ENCODE data around the gene SUMF1. TPM values are rescaled to one million over a fixed set of nuclear protein-coding genes. Genes with fewer than 3 reads are reported as not detected.
A peak's percentile ranks its signal among the peaks of the same experiment; 100 is the strongest.
"Not testable (repeated sequence)": the region's sequence is repeated elsewhere in the genome, so short reads cannot be mapped to it uniquely, and the experiment has no call there.

SUMF1 gene
- total RNA-seq, 1 donor from 2014 or later, result 61.2 TPM

DNA sequence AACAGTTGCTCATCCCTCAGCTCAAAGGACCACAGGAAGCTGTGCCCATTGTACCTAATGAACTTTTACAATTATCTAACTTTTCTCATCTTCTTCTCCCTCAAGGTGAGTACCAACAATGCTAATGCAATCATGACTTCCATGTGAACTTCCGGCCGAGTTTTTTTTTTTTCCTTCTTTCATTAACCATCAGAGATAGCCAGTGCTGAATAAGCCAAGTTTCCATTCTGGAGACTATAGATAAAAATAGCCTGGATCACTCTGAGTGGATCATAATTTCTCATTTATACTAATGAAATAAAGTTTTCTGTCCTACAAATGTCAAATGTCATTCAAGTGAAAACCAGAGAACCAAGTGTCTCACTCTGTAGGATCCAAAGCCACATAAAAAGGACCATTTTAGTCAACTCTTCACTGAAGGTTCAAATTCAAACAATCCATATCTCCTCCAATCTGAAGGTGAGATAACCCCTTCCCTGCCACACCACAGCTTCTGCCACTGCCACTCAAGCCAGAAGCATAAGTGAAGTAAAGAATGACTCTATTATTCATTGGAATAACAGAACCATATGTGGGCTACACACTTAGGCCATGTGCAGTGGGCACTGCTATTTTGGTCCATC is 5.5 kb downstream of the SUMF1 start:
- DNase-seq (ENCODE audit: low read depth, low spot score), result no peak

DNA sequence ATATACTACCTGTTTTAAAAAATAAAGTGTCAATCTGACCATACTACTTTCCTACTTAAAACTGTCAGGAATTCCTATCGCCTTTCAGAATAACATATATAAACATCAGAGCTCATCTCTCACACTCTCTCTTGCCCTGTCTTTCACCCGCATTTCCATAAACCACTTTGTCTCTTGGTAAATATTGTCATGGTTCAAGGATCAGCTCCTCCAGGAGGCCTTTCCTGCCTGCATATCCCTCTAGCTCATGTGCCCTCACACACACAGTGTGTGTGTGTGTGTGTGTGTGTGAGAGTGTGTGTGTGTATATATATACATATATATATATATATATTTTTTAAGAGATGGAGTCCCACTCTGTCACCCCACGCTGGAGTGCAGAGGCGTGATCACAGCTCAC is 6.7 kb downstream of the SUMF1 start:
- DNase-seq (ENCODE audit: low read depth, low spot score), result no peak

DNA sequence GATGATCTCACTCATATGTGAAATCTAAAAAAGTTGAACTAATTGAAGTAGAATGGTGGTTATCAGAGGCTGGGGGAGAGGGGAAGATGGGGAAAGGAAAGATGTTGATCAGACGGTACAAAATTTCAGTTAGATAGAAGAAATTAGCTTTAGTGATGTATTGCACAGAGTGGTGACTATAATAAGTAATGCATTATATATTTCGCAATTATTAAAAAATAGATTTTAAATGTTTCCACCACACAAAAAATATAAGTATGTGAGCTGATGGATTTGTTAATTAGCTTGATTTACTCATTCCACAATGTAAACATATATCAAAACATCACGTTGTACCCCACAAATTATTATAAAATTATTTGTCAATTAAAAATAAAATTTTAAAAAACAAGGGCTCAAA is 8.1 kb downstream of the SUMF1 start:
- DNase-seq (ENCODE audit: low read depth, low spot score), result no peak

DNA sequence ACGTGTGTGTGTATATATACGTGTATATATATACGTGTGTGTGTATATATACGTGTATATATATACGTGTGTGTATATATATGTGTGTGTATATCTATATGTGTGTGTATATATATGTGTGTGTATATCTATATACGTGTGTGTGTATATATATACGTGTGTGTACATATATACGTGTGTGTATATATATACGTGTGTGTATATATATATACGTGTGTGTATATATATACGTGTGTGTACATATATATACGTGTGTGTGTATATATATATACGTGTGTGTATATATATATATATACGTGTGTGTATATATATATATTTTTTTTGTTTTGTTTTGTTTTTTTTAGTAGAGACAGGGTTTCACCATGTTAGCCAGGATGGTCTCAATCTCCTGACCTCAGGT is 10.3 kb downstream of the SUMF1 start:
- not testable (repeated sequence) for DNase-seq (ENCODE audit: low read depth, low spot score)

DNA sequence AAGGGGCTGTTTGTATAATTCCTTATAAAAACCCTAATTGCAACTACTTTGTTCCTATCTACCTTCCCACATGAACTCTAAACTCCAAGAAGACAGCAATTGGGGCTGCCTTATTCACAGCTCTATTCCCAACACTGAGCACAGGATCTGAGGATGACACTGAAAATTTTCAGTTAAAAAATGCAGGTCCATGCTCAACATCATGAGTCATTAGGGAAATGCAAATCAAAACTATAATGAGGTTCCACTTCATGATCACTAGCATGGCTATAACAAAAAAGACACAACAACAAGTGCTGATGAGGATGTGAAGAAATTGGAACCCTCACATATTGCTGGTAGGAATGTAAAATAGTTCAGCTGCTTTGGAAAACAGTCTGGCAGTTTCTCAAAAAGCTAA is 12.9 kb downstream of the SUMF1 start:
- DNase-seq (ENCODE audit: low read depth, low spot score), result no peak

DNA sequence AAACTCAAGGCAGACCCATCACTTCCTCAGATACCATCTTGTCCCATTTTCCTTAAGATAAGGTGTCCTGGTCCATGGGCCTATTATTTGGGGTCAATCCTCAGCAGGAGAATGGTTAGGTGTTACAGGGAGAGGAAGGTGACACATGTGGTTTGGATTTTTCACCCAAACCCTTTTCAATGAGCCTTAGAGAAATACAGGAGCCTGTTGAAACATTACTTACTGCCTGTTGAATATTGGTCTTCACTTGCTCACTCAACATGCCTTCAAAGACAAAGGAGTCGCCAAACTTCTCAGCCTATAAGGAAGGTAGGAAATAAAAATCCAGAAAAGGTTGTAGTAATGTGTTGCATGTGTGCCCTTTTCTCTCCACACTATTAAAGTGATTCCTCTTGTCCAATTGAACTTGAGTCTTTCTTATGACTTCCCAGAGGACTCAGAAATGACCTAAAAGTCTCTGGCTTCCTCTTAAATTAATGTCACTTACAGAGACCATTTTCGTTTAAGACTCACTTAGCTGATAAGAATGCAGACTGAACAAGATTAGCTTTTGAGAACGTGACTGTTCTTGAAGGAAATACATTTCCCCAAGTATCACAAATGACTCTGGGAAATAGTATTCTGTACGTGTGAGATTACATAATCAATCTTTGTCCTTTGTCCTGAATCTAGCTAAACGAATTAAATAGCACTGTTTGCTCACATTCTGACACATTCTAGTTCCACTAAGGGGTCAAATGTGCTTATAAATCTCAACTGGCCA is 17.8 kb downstream of the SUMF1 start:
- no peak for DNase-seq (ENCODE audit: low read depth, low spot score)

DNA sequence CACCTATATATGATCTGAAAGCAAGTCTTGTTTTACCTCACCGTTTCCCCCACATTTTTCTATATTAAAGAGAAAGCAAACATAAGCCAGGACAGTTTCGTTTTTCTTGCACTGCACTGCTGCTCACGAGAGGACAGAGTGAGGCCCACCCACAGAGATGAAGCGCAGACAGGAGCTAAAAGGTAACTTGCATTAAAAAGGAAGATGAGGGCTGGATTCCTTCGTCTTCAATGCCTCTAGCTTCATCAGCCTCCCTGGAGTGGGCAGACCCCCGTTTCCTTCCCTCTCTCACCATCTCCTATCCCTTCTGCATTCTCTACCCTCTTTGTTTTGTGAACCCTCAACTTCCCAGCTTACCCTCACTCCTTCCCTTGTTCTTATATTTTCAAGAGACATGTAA is 18.9 kb downstream of the SUMF1 start:
- no peak for DNase-seq (ENCODE audit: low read depth, low spot score)

DNA sequence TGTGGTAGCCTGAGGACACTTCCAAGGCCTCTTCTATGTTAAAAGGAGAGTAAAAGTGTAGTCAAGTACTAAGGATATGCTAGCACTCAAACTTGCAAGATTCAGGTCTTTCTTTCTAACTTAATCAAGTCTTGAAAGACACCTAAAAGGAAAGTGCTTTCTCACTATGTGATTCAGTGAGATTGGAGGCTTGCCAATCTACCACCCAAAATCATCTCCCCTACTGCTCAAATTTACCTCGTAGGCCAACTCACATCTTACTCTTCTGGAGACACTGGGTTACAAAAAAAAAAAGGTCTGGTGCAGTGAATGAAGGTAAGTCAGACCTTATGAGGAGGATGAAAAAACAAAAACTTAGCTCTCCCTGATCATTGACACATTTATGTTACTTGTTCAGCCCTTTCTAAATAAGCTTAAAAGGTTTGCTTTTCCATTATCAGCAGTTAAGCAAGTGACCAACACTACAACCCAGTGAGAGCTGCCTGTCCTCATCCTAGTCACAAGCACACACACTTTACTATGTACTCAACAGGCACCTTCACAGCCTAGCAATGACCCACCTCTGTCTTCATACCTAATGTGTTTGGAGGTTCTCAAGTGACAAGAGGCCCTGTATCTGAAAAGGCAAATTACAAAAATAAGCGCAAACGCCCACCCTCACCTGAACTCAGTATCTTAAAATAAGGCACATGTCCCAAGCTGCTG is 19.6 kb downstream of the SUMF1 start:
- DNase-seq (ENCODE audit: low read depth, low spot score), result no peak

DNA sequence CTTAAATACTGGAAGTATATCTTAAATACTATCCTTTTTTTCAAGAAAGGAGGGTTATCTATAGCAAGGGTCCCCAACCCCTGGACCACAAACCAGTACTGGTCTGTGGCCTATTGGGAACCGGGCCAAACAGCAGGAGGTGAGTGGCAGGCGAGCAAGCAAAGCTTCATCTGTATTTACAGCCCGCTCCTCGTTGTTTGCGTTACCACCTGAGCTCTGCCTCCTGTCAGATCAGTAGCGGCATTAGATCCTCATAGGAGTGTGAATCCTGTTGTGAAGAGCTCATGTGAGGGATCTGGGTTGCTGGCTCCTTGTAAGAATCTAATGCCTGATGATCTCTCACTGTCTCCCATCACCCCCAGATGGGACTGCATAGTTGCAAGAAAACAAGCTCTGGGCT is 26.1 kb downstream of the SUMF1 start:
- no peak for DNase-seq (ENCODE audit: low read depth, low spot score)

DNA sequence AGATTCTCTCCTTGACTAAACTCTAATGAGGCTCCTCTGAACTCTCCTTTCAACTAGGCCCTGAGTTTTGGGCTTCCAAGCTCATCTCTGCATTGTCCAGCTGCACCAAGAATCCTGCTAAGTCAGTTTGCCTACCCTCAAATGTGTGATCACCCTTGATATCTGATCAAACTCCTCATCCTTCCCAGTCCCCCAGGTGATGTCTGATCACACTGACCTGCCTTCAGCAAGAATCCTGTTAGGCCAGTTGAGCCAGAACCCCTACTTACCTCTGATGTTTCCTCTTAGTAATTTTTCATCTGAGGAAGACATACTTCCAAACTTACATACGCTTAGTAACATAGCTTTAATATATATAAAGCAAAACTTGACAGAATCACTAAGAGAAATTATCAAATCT is 28.8 kb downstream of the SUMF1 start:
- DNase-seq (ENCODE audit: low read depth, low spot score), result no peak

DNA sequence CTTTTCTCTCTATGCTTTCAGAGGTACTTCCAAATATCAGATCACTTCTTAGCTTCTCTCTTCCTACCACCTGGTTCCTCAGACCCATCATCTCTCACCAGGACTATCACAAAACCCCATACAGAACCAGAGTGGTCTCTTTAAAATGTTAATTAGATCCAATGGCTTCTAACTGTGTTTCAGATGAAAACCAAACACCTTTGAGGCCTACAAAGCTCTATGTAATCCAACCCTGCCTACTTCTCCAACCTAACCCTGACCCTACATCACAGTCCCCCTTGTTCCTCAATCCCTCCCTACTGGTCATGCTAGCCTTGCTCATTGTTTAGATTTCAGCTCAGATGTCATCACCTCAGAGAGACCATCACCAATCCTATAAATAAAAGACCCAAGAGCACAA is 34.8 kb downstream of the SUMF1 start:
- no peak for DNase-seq (ENCODE audit: low read depth, low spot score)

DNA sequence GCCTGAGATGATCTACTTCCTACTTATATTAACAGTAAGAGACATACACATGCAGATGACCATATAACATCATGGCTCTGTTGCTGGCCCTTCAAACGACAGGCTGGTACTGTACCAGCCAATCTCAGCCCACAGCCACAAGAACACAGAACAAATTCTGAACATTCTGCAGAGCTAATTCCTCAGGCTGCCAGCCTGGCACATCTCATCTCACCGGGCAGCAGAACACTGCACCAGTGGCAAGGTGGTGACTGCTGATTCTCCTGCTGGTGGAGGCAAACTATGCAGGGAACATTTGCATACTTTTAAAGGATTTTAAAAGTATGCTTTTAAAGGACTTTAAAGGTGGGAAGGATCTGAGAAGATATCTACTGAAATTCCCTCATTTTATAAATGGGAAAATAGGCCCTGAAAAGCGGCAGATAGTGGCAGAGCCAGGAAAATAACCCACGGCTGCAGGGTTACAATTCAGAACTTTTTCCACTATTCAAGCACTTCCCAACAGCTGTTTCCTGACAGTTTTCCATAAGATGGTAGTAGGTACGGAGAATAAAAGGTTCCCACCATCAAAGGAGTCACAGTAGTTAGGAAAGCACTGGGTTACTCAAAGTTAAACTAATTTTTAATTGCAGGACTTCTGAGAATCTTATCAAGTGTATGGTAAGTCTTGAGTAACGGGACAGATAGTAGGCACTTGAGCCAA is 37.3 kb downstream of the SUMF1 start:
- no peak for DNase-seq (ENCODE audit: low read depth, low spot score)

DNA sequence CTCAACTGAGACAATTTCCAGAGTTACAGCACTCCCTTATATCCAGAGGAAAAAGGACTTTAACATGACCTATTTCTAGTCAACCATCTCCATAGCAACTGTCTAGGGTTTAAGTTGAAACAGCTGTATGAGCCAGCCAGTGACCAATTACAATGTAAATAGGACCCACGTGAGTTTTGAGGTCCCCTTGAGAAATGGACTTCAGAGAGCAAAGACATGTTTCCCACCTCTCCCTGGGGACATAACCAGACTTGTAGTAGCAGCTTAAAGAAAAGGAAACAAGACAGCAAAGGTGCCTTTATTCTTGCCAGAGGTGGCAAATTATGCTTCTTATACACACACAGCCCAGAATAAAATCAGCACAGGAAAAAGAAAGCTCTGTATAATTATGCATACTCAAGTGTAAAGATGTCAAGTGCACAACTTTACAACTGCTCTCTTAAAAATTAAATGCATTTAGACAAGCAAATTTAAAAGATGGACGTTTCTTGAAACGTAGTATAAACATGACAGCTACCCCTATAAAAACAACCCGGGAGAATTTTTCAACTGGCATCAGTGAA is 40.2 kb downstream of the SUMF1 start:
- peak; percentile 22 for DNase-seq (ENCODE audit: low read depth, low spot score)

DNA sequence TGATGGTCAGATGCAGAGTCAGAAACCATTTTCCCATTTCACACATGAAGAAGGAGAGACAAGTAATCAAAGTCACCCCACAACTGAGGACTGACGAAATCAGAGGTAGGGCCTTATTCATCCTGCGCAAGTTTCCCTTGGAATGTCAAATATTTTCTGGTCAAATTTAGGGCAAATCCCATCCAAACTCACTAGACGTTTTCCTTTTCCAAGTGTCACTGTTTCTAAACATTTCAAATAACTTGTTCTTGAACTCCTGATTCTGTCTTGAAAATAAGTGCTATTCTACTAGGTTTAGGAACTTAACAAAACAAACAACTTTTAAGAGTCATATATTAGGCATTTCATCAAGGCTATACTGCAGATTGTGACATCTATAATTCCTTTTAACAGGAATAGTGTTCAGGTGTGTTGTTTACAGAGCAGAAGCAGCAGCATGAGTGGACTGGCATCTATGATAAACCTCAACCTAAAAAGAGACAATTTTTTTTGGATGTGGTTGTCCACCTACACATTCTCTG is 40.7 kb downstream of the SUMF1 start:
- DNase-seq (ENCODE audit: low read depth, low spot score), result no peak

DNA sequence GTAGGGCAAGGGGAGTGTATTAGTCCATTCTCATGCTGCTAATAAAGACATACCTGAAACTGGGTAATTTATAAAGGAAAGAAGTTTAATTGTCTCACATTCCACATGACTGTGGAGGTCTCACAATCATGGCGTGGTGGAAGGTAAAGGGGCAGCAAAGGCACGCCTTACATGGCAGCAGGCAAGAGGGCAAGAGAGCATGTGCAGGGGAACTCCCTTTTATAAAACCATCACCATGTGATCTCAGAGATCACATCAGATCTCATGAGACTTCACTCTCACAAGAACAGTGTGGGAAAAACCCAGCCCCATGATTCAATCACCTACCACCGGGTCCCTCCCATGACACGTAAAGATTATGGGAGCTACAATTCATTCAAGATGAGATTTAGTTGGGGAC is 41.4 kb downstream of the SUMF1 start:
- no peak for DNase-seq (ENCODE audit: low read depth, low spot score)

DNA sequence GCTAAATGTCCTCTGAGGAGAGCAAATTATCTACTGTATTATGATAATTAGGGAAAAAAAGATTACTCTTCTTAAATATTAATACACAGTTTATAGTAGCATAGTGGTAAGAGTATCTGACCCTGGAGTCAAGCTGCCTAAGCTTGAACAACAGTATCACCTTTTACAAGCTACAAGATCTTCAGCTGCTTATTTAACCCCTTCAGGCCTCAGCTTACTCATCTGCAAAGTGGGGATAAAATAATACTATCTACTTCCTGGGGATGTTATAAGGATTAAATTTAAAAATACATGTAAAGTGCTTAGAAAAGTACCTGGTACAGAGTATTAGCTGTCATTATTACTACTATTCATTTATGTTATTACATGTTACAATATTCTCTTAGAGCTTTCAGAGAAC is 42.0 kb downstream of the SUMF1 start:
- DNase-seq (ENCODE audit: low read depth, low spot score), result no peak

DNA sequence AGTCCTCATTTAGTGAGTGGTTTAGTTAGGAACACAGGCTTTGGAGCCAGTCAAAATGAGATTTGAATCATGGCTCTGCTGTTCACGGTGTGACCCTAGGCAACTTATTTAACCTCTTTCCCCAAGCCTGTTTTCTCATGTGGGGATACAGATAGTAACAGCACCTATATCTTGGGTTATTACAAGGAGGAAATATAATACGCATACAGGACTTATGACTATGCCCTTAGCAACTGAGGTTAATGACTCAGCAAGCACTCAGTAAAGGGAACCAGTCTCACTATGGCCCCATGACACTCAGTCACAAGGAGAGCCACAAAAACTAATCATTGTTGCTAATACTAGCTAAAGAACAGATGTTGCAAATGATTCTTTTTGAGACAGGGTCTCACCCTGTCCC is 45.9 kb downstream of the SUMF1 start:
- DNase-seq (ENCODE audit: low read depth, low spot score), result no peak

DNA sequence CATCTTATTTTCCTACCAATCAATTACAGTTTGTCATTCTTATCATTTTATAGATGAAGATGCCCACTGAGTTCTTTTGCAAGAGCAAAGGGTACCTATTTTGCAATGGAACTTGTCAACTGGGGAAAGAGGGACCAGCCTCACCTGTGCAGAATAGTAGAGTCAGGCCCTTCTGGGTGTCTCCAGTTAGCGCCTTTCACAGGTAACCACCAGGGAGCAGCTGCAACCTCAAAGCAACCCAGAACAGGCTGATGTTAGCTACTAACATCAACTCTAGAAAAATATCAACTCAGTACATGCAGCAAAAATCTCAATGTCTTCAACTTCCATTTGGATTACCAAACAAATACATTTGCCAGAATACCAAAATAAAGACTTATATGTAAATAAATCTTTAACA is 47.1 kb downstream of the SUMF1 start:
- no peak for DNase-seq (ENCODE audit: low read depth, low spot score)

DNA sequence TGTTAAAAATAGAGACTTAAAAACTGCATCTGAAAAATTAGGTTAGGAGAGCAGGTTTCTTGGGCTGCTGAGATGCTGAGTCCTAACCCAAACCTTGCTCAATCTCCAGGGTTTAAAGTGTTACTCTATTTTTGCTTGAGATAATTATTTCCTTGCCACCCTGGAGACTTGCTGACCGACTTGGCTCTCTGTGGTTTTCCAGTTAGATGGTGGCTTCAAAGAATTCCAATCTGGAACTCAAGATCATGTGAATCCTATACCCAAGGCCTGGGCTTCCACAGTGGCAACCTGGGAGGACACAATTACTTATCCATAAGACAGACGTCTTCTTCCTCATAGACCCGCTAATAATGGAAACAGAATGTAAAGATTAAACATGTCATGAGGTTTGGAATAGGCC is 47.7 kb downstream of the SUMF1 start:
- no peak for DNase-seq (ENCODE audit: low read depth, low spot score)

DNA sequence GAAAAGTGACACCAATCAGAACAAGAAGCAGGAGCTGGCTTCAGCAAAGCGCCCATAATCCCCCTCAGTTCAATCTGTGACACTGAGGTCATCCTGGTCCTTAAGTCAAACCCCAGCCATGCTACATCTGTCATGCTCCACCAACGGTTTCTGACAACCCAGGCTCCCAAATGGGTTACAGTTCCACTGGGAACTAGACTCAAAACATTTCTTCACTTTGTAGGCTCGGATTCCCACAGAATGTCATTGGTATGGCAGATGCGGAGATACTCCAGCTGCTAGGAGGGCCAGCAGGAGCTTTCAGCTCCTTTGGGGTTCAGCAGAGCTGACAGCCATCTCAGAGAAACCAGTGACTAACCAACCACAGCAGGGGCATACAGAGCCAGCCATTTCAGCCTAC is 48.9 kb downstream of the SUMF1 start:
- no peak for DNase-seq (ENCODE audit: low read depth, low spot score)

DNA sequence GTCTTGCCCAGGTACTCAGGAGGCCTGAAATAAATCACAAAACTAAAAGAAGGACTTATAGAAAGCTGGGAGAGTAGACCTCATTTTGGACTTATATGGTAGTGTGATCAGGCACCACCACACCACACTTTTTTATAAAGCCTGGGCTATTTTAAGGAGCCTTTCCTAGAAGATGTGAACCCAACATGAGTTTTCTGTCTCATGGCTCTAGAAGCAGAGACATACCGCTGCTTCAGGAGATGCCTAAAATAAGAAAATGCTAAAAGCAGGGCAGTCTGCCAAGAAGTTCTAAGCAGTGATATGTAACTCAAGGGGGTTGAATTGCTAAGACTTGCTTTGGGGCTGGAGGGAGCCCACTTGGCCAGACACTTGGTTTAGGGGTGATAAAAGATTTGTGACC is 49.6 kb downstream of the SUMF1 start:
- DNase-seq (ENCODE audit: low read depth, low spot score), result no peak

DNA sequence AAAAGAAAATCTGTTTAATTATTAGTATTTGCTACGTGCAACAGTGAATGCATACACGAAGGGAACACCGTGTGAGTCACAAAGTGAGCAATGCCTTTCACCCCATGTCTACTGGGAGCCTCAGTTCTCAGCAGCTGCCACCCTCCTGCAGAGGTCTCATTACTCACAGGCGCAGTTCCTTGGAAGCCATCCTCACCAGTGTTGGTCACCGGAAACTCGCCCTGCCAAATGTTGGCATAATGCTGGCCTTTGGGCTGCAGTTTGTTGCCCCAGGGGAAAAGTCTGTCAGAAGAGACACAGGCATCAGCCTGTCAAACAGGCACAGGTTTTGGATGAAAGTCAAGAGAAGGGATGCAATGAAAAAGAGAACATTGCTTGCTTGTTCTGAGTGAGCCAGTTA is 50.1 kb downstream of the SUMF1 start:
- DNase-seq (ENCODE audit: low read depth, low spot score), result peak; percentile 60

Data from pulmonary artery endothelial cell (primary cell).